Gastrocnemius medialis (tissue), 4 donors: Measurements from ENCODE around the gene ADRM1. TPM values are rescaled to one million over a fixed set of nuclear protein-coding genes. Genes with fewer than 3 reads are reported as not detected.
A peak's percentile ranks its signal among the peaks of the same experiment; 100 is the strongest.

ENCODE experiments used
- ATAC-seq, 2 donors: fragments of 150-250 bp; one replicate each; pipeline ENCODE4 v1.9.1; 2016
- DNase-seq, 2 donors: peaks; one replicate each; pipeline ENCODE4 v3.0.0-alpha.2; 2019
- H3K27ac ChIP-seq, 4 donors: fragments of 200-600 bp; sonication (generic); 1 replicate in 1 of 4; 2 replicates in 3 of 4; pipeline ENCODE4 v1.5.1; 2016 to 2018; ENCODE audit warnings: mild to moderate bottlenecking in 2 of 4, moderate library complexity in 1 of 4
- H3K27me3 ChIP-seq, 3 donors: fragments of 200-600 bp; sonication (generic) in 2 of 3; 1 replicate in 1 of 3; 2 replicates in 2 of 3; pipeline versions ENCODE4 v1.5.1 to v1.6.0; 2016 to 2019; ENCODE audit warnings: mild to moderate bottlenecking in 1 of 3, moderate library complexity in 1 of 3
- H3K36me3 ChIP-seq, 2 donors: fragments of 200-600 bp; sonication (generic) in 1 of 2; one replicate each; pipeline ENCODE4 v1.5.1; 2017 to 2018
- H3K4me1 ChIP-seq, 2 donors: fragments of 200-600 bp; sonication (generic) in 1 of 2; one replicate each; pipeline ENCODE4 v1.5.1; 2016 to 2017; ENCODE audit warnings: mild to moderate bottlenecking in 2 of 2
- H3K4me3 ChIP-seq, 4 donors: fragments of 200-600 bp; sonication (generic) in 3 of 4; 1 replicate in 1 of 4; 2 replicates in 3 of 4; pipeline ENCODE4 v1.5.1; 2016 to 2019; ENCODE audit warnings: mild to moderate bottlenecking in 2 of 4
- H3K9me3 ChIP-seq, 3 donors: fragments of 200-600 bp; sonication (generic) in 2 of 3; 1 replicate in 1 of 3; 2 replicates in 2 of 3; pipeline ENCODE4 v1.5.1; 2016 to 2019
- POLR2A ChIP-seq, 2 donors: fragments of 450-650 bp; IDR thresholded peaks; one replicate each; pipeline ENCODE4 v1.6.1; 2017; ENCODE audit warnings: antibody characterized with exemption in 2 of 2, mild to moderate bottlenecking in 2 of 2, moderate library complexity in 2 of 2
- in situ Hi-C, 4 donors: fragments of 200-750 bp; cut with MboI; loops; one replicate each; pipeline versions ENCODE4 v1.15.0 to v1.8.0; 2017; ENCODE audit warnings: low sequenced_read_pairs in 4 of 4
- intact Hi-C: fragments of 100-400 bp; cut with DNase I; formaldehyde crosslinking; loops from one replicate; pipeline ENCODE4 v1.15.1; 2023; ENCODE audit warnings: low total_unique reads
- total RNA-seq, 4 donors: library from RNA; depleted of rRNA; stranded (reverse); fragments of >200 nt; gene quantifications; one replicate each; pipeline versions ENCODE4 v1.1.0 to v1.2.3, GENCODE V29; 2016
- TF ChIP-seq, protein P1 (sequence below), 5 experiments: fragments of 450-650 bp in 3 of 5; fragments of 200-600 bp in 2 of 5; sonication (generic) in 2 of 5; IDR thresholded peaks in 4 of 5; conservative IDR thresholded peaks in 1 of 5; 1 replicate in 4 of 5; 2 replicates in 1 of 5; pipeline ENCODE4 v1.5.1; 2016 to 2019; ENCODE audit warnings: antibody characterized with exemption in 5 of 5, mild to moderate bottlenecking in 3 of 5, moderate library complexity in 3 of 5

Gene ADRM1
- total RNA-seq, 4 donors from 2014 or later: 389 to 644 (median 611) TPM

DNA sequence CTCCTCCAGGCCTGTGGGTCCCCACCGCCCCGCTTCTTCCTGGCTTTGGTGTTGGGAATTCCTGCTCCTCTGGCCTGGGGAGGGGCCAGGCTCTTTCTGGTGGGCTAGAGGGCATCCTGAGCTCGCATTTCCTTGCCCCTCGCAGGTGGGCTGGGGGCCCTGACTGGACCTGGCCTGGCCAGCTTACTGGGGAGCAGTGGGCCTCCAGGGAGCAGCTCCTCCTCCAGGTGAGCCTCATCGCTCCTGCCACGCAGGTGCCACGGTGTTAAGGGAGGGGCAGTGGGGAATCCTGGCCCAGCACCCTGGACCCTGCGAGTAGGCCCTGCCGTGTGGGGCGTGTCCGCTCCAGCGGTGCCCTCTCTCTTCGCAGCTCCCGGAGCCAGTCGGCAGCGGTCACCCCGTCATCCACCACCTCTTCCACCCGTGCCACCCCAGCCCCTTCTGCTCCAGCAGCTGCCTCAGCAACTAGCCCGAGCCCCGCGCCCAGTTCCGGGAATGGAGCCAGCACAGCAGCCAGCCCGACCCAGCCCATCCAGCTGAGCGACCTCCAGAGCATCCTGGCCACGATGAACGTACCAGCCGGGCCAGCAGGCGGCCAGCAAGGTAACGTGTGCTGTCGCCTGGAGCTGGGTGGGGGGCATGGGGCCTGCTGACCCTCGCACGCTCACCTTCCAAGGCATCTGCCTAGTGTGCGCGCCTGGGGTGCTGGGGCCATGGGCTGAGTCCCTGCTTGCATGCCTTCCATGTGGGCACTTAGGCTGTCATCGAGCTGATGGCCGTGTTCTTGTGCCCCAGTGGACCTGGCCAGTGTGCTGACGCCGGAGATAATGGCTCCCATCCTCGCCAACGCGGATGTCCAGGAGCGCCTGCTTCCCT, 4.7 kb downstream of the ADRM1 start:
- intact Hi-C loops: loop anchor here (10.0 kb wide), 1 partner anchor 497 kb away; the partner anchor contains the start of gene OGFR
- Histone ChIP-seq H3K27me3 (no peaks in the 10 kb centered on the region), H3K4me3 (no peak overlapping the region), H3K27ac (peak overlapping the region; percentile 24 to 98 (median 46)), H3K36me3 (peaks cover 0 to 56% of the 10 kb centered on the region in 2 donors), H3K4me1 (peaks cover 31 to 53% of the 10 kb centered on the region in 2 donors), H3K9me3 (no peaks in the 10 kb centered on the region)
- ATAC-seq: no peak
- TF ChIP-seq, protein P1, sequence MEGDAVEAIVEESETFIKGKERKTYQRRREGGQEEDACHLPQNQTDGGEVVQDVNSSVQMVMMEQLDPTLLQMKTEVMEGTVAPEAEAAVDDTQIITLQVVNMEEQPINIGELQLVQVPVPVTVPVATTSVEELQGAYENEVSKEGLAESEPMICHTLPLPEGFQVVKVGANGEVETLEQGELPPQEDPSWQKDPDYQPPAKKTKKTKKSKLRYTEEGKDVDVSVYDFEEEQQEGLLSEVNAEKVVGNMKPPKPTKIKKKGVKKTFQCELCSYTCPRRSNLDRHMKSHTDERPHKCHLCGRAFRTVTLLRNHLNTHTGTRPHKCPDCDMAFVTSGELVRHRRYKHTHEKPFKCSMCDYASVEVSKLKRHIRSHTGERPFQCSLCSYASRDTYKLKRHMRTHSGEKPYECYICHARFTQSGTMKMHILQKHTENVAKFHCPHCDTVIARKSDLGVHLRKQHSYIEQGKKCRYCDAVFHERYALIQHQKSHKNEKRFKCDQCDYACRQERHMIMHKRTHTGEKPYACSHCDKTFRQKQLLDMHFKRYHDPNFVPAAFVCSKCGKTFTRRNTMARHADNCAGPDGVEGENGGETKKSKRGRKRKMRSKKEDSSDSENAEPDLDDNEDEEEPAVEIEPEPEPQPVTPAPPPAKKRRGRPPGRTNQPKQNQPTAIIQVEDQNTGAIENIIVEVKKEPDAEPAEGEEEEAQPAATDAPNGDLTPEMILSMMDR (IDR thresholded peaks at IDR 0.05 in 4 of 5, conservative IDR thresholded peaks at IDR 0.05 in 1 of 5): no peak
- TF ChIP-seq POLR2A (IDR thresholded peaks at IDR 0.05): no peak
- DNase-seq: no peak
- in situ Hi-C loops: loop anchor here in 1 of 4 donors (10.0 kb wide), 1 partner anchor 77 kb away; the partner anchor contains the start of gene RPS21

DNA sequence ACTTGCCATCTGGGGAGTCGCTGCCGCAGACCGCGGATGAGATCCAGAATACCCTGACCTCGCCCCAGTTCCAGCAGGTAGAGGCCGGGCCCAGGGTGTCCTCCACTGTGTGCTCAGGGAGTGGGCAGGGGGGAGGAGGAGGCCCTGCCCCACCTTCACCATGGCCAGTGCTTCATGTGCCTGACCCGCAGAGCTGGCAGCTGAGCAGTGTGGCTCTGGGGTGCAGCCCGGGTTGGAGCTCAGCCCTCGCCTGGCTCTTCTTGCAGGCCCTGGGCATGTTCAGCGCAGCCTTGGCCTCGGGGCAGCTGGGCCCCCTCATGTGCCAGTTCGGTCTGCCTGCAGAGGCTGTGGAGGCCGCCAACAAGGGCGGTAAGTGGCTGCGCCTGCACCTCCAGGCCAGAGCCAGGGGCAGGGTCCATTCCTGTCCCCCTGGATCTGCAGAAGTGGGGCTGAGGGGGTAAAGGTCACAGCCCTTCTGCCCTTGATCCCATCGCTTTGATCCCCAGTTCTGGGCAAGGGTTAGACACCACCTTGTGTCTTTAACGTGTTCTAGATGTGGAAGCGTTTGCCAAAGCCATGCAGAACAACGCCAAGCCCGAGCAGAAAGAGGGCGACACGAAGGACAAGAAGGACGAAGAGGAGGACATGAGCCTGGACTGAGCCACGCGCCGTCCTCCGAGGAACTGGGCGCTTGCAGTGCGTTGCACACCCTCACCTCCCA, 5.5 kb downstream of the ADRM1 start:
- Histone ChIP-seq H3K4me1 (peaks cover 31 to 53% of the 10 kb centered on the region in 2 donors), H3K27me3 (no peaks in the 10 kb centered on the region), H3K4me3 (no peak overlapping the region), H3K36me3 (peaks cover 0 to 62% of the 10 kb centered on the region in 2 donors), H3K9me3 (no peaks in the 10 kb centered on the region), H3K27ac (peak overlapping the region; percentile 24 to 98 (median 46))
- in situ Hi-C loops: loop anchor here in 1 of 4 donors (10.0 kb wide), 1 partner anchor 77 kb away; the partner anchor contains the start of gene RPS21
- DNase-seq (peak; percentile 22 to 71), ATAC-seq (peak in 1 of 2 donors; percentile 42)
- TF ChIP-seq, protein P1 (IDR thresholded peaks at IDR 0.05 in 4 of 5, conservative IDR thresholded peaks at IDR 0.05 in 1 of 5): no peak
- TF ChIP-seq POLR2A (IDR thresholded peaks at IDR 0.05): no peak
- intact Hi-C loops: loop anchor here (10.0 kb wide), 1 partner anchor 497 kb away; the partner anchor contains the start of gene OGFR

DNA sequence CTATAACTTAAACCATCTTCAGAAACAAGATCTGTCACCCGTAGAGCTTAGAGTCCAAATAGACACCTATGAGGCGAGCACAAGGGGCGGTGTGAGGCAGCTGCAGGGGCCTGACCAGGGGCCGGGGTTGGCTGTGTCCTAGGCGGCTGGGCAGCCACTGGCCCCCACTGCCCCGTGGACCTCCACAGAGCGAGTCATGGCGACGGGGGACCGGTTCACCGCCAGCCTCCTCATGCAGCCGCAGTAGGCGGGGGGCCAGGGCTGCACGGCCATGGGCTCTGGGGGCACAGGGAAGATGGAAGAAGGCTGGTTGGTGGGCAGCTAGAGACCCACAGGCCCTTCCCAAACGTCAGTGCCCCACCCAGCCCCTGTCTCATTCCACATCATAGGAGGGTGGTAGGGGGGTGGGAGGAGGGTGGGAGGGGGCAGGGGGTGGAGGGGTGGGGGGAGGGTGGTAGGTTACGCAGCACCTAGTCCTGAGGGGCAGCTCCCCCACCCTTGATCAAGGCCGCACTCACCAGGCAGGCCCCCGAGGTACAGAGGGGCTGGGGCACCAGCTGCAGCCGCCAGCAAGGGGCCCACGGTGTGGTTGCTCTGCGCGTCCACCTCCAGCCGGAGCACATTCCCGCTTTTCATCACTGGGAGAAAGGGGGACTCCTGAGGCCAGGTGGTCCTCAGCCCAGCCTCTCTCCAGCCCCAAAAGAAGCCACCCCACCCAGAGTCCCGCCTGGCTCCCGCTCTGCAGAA, 6.6 kb downstream of the ADRM1 start:
- Histone ChIP-seq H3K36me3 (peaks cover 0 to 62% of the 10 kb centered on the region in 2 donors), H3K4me1 (peaks cover 24 to 43% of the 10 kb centered on the region in 2 donors), H3K9me3 (no peaks in the 10 kb centered on the region), H3K27me3 (no peaks in the 10 kb centered on the region), H3K27ac (peak overlapping the region in 1 of 4 donors; percentile 98), H3K4me3 (no peak overlapping the region)
- TF ChIP-seq, protein P1 (IDR thresholded peaks at IDR 0.05 in 4 of 5, conservative IDR thresholded peaks at IDR 0.05 in 1 of 5): no peak
- TF ChIP-seq POLR2A (IDR thresholded peaks at IDR 0.05): no peak
- DNase-seq: no peak
- intact Hi-C loops (loop anchor here (10.0 kb wide), 1 partner anchor 495 kb away; the partner anchor contains the start of gene OGFR), in situ Hi-C loops (loop anchor here in 1 of 4 donors (10.0 kb wide), 1 partner anchor 75 kb away; the partner anchor contains the start of gene RPS21)
- no peak for ATAC-seq
